GM12875 (cell line): ENCODE data around the gene NIF3L1.

Source experiments
- H3K4me3 ChIP-seq: one replicate; pipeline ENCODE4 v1.5.1; 2011; ENCODE audit warnings: low read depth, low read length, control low read depth
- TF ChIP-seq, protein P1 (sequence below): IDR thresholded peaks from 2 replicates; pipeline ENCODE4 v1.5.1; 2011; ENCODE audit warnings: low read depth, mild to moderate bottlenecking, control low read depth, inconsistent platforms, low read length, moderate library complexity, borderline replicate concordance; ENCODE audit not compliant: insufficient read depth

NIF3L1 gene

DNA sequence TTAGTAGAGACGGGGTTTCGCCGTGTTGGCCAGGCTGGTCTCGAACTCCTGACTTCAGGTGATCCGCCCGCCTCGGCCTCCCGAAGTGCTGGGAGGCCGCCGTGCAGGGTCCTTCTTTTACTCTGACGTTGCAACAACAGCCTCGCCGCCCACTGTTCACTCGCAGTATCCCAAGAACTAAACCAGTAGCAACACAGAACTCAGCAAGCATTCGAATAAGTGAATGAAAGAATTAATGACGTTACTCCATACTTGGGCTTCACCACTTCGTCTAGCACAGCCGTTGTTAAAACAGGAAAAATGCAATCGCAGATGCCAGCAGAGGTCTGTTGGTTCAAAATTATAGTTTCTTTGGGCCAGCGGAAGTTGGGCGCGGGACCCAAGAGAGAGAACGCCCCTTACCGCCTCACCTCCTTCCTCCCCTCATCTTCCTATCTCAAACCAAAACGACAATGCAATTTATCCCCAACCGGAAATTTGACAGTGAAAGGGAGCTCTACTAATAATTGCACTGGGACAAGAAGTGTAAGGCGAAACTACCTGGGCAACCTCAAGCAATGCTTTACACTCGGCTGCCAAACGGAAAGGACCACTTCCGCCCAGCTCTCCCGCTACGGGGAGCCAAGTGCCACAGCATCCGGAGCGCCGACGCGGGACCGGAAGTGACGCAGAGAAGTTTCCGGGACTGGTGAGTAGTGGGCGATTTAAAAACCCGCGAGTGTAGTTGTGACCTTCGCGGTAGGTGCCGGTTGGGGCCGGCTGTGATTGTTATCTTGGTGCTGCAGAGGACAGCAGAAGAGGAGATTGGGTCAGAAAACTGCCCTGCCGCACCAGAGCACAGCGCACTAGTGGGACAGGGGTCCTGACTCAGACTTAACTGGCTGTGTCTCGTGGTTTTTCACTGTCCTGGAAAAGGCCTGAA is at the start of gene NIF3L1, which contains the start of gene PPIL3:
TSS of gene NIF3L1 (plus strand) at position 668 of the 922 bp plus-strand sequence. CDS start 2,573 bp downstream, outside the sequence.
TSS of gene PPIL3 (minus strand) at position 374 of the 922 bp plus-strand sequence. CDS start 1,462 bp downstream, outside the sequence.
- peak within 1 kb of the TSS; percentile 58 for H3K4me3 ChIP-seq
- TF ChIP-seq, protein P1, sequence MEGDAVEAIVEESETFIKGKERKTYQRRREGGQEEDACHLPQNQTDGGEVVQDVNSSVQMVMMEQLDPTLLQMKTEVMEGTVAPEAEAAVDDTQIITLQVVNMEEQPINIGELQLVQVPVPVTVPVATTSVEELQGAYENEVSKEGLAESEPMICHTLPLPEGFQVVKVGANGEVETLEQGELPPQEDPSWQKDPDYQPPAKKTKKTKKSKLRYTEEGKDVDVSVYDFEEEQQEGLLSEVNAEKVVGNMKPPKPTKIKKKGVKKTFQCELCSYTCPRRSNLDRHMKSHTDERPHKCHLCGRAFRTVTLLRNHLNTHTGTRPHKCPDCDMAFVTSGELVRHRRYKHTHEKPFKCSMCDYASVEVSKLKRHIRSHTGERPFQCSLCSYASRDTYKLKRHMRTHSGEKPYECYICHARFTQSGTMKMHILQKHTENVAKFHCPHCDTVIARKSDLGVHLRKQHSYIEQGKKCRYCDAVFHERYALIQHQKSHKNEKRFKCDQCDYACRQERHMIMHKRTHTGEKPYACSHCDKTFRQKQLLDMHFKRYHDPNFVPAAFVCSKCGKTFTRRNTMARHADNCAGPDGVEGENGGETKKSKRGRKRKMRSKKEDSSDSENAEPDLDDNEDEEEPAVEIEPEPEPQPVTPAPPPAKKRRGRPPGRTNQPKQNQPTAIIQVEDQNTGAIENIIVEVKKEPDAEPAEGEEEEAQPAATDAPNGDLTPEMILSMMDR, result no peak

DNA sequence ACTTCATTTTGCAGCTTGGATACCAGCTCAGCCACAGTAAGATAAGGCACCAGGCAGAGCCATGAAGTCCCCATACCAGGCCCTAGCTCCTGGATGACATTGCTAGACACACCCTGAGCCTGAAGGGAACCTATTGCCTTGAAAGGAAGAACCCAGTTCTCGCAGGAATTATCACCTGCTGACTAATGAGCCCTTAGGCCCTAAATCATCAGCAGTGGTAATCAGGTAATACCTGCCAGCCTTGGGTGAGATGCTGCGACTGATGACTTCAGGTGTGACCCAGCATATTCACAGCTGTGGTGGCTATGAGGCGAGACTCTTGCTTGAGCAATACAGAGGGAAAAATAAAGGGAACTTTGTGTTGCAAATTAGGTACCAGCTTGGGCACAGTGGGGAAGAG is 49.7 kb upstream of the NIF3L1 start:
- no peak overlapping the region for H3K4me3 ChIP-seq
- TF ChIP-seq, protein P1, result no peak

- H3K4me3 ChIP-seq, result no peak overlapping the region
- TF ChIP-seq, protein P1, result no peak
These were observed 44.9 kb upstream of the NIF3L1 start for GRCh38 chr2:200843993-200844948.

- TF ChIP-seq, protein P1, result no peak
- H3K4me3 ChIP-seq, result no peak overlapping the region
These were observed 44.0 kb upstream of the NIF3L1 start for GRCh38 chr2:200845194-200845593.

DNA sequence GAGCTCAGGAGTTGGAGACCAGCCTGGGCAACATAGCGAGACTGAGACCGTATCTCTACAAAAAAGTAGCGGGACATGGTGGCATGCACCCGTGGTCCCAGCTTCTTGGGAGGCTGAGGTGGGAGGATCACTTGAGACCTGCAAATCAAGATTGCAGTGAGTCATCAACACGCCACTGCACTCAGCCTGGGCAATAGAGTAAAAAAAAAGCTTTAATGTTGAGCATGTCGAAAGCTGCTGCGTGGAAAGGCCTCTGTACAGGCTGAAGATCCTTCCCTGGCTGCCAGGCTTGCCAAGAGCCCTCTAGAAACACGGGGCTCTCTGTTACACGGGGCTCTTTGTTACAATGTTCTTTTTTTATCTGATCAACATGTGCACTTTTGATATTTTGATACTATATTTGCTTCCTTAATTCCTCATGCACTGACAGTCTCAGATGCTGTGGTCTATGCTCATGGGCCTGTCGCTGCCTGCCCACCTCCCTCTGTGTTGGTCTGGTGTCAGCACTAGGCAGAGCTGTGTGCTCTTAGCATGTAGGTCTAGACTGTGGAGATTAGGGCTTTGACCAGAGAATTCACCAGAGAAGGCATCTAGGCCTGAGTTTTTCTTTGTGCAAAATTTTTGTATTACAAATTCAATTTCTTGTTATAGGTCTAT is 43.4 kb upstream of the NIF3L1 start:
- no peak overlapping the region for H3K4me3 ChIP-seq
- TF ChIP-seq, protein P1, result no peak

DNA sequence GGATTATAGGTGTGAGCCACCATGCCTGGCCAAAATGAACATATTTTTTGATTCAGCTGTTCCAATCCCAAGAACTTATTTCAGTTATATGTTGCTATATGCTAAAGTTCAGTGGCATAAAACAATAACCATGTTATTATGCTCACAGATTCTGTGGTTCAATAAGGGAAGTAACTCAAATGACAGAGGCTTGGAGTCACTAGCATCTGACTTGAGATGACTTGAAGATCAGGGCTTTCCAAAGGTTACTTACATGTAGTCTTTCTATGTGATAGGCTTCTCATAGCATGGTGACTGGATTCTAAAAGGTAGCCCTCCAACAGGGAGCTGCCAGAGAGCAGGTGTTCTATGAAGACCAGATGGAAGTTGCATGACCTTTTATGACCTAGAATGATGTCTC is 41.9 kb upstream of the NIF3L1 start:
- no peak overlapping the region for H3K4me3 ChIP-seq
- TF ChIP-seq, protein P1, result no peak
